Measurements from ENCODE around the gene ARHGAP22. TPM values are rescaled to one million over a fixed set of nuclear protein-coding genes. Genes with fewer than 3 reads are reported as not detected.

Gene ARHGAP22
- total RNA-seq, 2 experiments from 2014 or later, result 0.19 to 0.46 TPM

- Histone ChIP-seq H3K4me3 (ENCODE audit: low read depth, low read length, poor library complexity, severe bottlenecking) (peak overlapping the region; percentile 38), H3K4me2 (ENCODE audit: low read length) (peak overlapping the region; percentile 69), H2AFZ (ENCODE audit: low read length) (0 out of 2 replicates have a peak overlapping the region, but pooled peaks have one; percentile 11), H3K9me3 (ENCODE audit: low read length) (no peaks in the 10 kb centered on the region), H3K36me3 (ENCODE audit: insufficient read depth, low read length) (no peaks in the 10 kb centered on the region), H3K4me1 (ENCODE audit: insufficient read depth, low read length, poor library complexity, severe bottlenecking) (peaks cover 19% of the 10 kb centered on the region), H3K27ac (ENCODE audit: low read depth, low read length, poor library complexity, severe bottlenecking) (no peak overlapping the region), H3K9me2 (ENCODE audit: insufficient read depth, low read length) (no peaks in the 10 kb centered on the region), H3K79me2 (ENCODE audit: insufficient read depth, low read depth, low read length) (no peaks in the 10 kb centered on the region), H4K20me1 (ENCODE audit: insufficient read depth, low read length) (no peaks in the 10 kb centered on the region)
- no TSS peak for BruUV-seq (replicated peaks)
- no peak for DNase-seq (ENCODE audit: low spot score)
- ChIA-PET POLR2A (interaction anchor here (0.6 to 1.2 kb wide), 3 partner anchors 10 to 35 kb away, joined by 3 read pairs; no protein-coding TSS in a partner anchor), CTCF (ENCODE audit: unreplicated experiment) (interaction anchor here (0.6 to 2.2 kb wide), 4 partner anchors 19 to 27 kb away, joined by 3 to 9 read pairs (median 4); no protein-coding TSS in a partner anchor)
- intact Hi-C loops (cut with micrococcal nuclease; ENCODE audit: unreplicated experiment), result no loop called here
- TF ChIP-seq, protein P1, sequence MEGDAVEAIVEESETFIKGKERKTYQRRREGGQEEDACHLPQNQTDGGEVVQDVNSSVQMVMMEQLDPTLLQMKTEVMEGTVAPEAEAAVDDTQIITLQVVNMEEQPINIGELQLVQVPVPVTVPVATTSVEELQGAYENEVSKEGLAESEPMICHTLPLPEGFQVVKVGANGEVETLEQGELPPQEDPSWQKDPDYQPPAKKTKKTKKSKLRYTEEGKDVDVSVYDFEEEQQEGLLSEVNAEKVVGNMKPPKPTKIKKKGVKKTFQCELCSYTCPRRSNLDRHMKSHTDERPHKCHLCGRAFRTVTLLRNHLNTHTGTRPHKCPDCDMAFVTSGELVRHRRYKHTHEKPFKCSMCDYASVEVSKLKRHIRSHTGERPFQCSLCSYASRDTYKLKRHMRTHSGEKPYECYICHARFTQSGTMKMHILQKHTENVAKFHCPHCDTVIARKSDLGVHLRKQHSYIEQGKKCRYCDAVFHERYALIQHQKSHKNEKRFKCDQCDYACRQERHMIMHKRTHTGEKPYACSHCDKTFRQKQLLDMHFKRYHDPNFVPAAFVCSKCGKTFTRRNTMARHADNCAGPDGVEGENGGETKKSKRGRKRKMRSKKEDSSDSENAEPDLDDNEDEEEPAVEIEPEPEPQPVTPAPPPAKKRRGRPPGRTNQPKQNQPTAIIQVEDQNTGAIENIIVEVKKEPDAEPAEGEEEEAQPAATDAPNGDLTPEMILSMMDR (conservative IDR thresholded peaks at IDR 0.05; ENCODE audit: low read length), result no peak
- no peak for TF ChIP-seq EZH2phosphoT487 (IDR thresholded peaks at IDR 0.05; ENCODE audit: borderline replicate concordance, low read depth, low read length)
Measured at GRCh38 chr10:48633381-48634197, 28.7 kb upstream of the ARHGAP22 start.

DNA sequence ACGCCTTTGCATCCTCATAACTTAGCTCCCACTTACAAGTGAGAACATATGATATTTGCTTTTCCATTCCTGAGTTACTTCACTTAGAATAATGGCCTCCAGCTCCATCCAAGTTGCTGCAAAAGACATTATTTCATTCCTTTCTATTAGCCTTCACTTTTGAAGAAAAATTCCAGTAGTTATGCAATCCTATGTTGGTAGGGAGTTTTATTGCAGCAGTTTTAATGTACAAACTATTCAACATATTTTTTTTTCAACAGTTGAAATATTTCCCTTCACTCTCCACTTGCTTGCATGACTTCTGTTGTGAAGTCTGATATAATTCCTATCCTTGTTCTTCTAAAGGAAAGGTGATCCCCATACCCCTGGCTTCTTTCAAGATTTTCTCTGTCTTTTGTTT, 27.3 kb upstream of the ARHGAP22 start:
- Histone ChIP-seq H3K27ac (ENCODE audit: low read depth, low read length, poor library complexity, severe bottlenecking) (no peak overlapping the region), H3K4me3 (ENCODE audit: low read depth, low read length, poor library complexity, severe bottlenecking) (no peak overlapping the region), H3K9me2 (ENCODE audit: insufficient read depth, low read length) (no peaks in the 10 kb centered on the region), H3K4me2 (ENCODE audit: low read length) (no peak overlapping the region), H4K20me1 (ENCODE audit: insufficient read depth, low read length) (no peaks in the 10 kb centered on the region), H3K79me2 (ENCODE audit: insufficient read depth, low read depth, low read length) (no peaks in the 10 kb centered on the region), H2AFZ (ENCODE audit: low read length) (no peak overlapping the region), H3K36me3 (ENCODE audit: insufficient read depth, low read length) (no peaks in the 10 kb centered on the region), H3K9me3 (ENCODE audit: low read length) (no peaks in the 10 kb centered on the region), H3K4me1 (ENCODE audit: insufficient read depth, low read length, poor library complexity, severe bottlenecking) (peaks cover 19% of the 10 kb centered on the region)
- BruUV-seq (replicated peaks), result no TSS peak
- CTCF ChIA-PET (ENCODE audit: unreplicated experiment), result no interaction called here
- DNase-seq (ENCODE audit: low spot score), result no peak
- intact Hi-C loops (cut with micrococcal nuclease; ENCODE audit: unreplicated experiment), result no loop called here
- TF ChIP-seq, protein P1 (conservative IDR thresholded peaks at IDR 0.05; ENCODE audit: low read length), result no peak
- no peak for TF ChIP-seq EZH2phosphoT487 (IDR thresholded peaks at IDR 0.05; ENCODE audit: borderline replicate concordance, low read depth, low read length)
- POLR2A ChIA-PET, result interaction anchor here (0.6 kb wide), 1 partner anchor 906 kb away, joined by 3 read pairs; no protein-coding TSS in a partner anchor

All from OCI-LY7 (cell line).